GM08714 (cell line): ENCODE measurements around the gene CTNNBL1.

Experiments
- H3K4me3 ChIP-seq: fragments of 200-500 bp; sonication (Bioruptor generic); 2 replicates; pipeline ENCODE4 v1.5.1; 2014; ENCODE audit warnings: mild to moderate bottlenecking, low read length, inconsistent platforms
- ZNF274 ChIP-seq: IDR thresholded peaks from 2 replicates; pipeline ENCODE4 v1.6.1; 2012; ENCODE audit warnings: mild to moderate bottlenecking, low read depth, low read length

CTNNBL1 gene

GRCh38 chr20:37836926-37837325 lies 143.1 kb downstream of the CTNNBL1 start:
- TF ChIP-seq ZNF274, result no peak
- no peak overlapping the region for H3K4me3 ChIP-seq

GRCh38 chr20:37837924-37838323 lies 144.1 kb downstream of the CTNNBL1 start:
- no peak overlapping the region for H3K4me3 ChIP-seq
- TF ChIP-seq ZNF274, result no peak

- no peak for TF ChIP-seq ZNF274
- H3K4me3 ChIP-seq, result no peak overlapping the region
Measured at GRCh38 chr20:37838769-37839431, 145.1 kb downstream of the CTNNBL1 start.

- no peak for TF ChIP-seq ZNF274
- H3K4me3 ChIP-seq, result no peak overlapping the region
Measured at GRCh38 chr20:37839432-37839827, 145.6 kb downstream of the CTNNBL1 start.

- TF ChIP-seq ZNF274, result no peak
Measured at GRCh38 chr20:37839955-37840354, 146.1 kb downstream of the CTNNBL1 start.

GRCh38 chr20:37841389-37841788 lies 147.6 kb downstream of the CTNNBL1 start:
- no peak overlapping the region for H3K4me3 ChIP-seq

More at GRCh38 chr20:37839955-37840354, 146.1 kb downstream of the CTNNBL1 start:
- H3K4me3 ChIP-seq, result no peak overlapping the region

GRCh38 chr20:37841971-37842370 lies 148.1 kb downstream of the CTNNBL1 start:
- H3K4me3 ChIP-seq, result no peak overlapping the region
- no peak for TF ChIP-seq ZNF274

More at GRCh38 chr20:37841389-37841788, 147.6 kb downstream of the CTNNBL1 start:
- TF ChIP-seq ZNF274, result no peak

- no peak overlapping the region for H3K4me3 ChIP-seq
- no peak for TF ChIP-seq ZNF274
Measured at GRCh38 chr20:37845241-37845681, 151.4 kb downstream of the CTNNBL1 start.

- no peak overlapping the region for H3K4me3 ChIP-seq
- TF ChIP-seq ZNF274, result no peak
Measured at GRCh38 chr20:37845878-37846277, 152.0 kb downstream of the CTNNBL1 start.

- H3K4me3 ChIP-seq, result no peak overlapping the region
- no peak for TF ChIP-seq ZNF274
Measured at GRCh38 chr20:37846573-37846972, 152.7 kb downstream of the CTNNBL1 start.

GRCh38 chr20:37848706-37849105 lies 154.9 kb downstream of the CTNNBL1 start:
- no peak overlapping the region for H3K4me3 ChIP-seq
- no peak for TF ChIP-seq ZNF274

- no peak for TF ChIP-seq ZNF274
Measured at GRCh38 chr20:37849156-37849555, 155.3 kb downstream of the CTNNBL1 start.

GRCh38 chr20:37849566-37849965 lies 155.7 kb downstream of the CTNNBL1 start:
- no peak overlapping the region for H3K4me3 ChIP-seq
- TF ChIP-seq ZNF274, result no peak

More at GRCh38 chr20:37849156-37849555, 155.3 kb downstream of the CTNNBL1 start:
- H3K4me3 ChIP-seq, result no peak overlapping the region

- no peak overlapping the region for H3K4me3 ChIP-seq
- TF ChIP-seq ZNF274, result no peak
Measured at GRCh38 chr20:37850036-37850592, 156.3 kb downstream of the CTNNBL1 start.

GRCh38 chr20:37850724-37851355 lies 157.0 kb downstream of the CTNNBL1 start:
- TF ChIP-seq ZNF274, result no peak
- no peak overlapping the region for H3K4me3 ChIP-seq
